NCI-H82 treated with DMSO at 0.1 percent for 48 hours (cell line): ENCODE results near the gene ADGRA1.
"Not testable (repeated sequence)": the region's sequence is repeated elsewhere in the genome, so short reads cannot be mapped to it uniquely, and the experiment has no call there.

Experiments used
- DNase-seq: peaks from one replicate; lab custom pipeline; 2025; ENCODE audit not compliant: unreplicated experiment; lab: John Stamatoyannopoulos, UW

The ADGRA1 gene

DNA sequence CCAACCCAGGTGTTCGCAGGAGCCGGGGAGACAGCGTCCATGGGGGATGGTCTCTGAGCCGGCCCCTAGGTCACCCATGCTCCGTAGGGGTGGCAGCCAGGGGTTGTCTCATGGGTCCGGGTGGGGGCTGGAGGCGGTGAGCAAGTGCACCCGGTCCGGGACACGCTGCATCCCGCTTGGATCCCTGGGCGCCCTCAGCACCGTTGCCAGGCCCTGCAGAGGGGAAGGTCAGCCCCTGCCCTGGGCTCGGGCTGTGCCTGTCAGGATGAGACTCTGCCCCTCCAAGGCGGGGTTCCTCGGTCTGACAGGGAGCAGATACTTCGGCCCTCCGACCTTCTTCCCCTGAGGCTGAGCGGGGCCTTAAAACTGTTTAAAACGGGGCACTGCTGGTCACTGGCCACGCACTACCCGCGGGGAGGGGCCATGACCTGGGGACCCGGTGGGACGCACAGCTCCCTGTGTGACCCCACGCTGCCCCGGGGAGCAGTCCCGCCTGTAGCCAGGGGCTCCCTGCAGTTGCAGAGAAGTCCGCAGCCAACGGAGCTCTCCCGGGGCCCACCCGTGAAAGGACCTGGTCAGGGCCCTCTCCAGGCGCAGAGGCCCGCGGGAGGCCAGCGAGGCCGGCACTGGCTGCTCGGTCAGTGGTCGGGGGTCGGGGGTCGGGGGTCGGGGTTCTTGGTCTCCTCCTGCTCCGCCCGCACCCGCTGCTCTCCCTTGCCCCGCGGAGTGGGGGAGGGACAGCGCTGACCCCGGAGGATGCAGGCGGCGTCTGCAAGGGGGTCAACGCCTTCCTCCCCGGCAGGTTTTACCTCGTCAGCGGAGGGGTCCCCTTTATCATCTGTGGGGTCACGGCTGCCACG is 38.9 kb downstream of the ADGRA1 start:
- no peak for DNase-seq

DNA sequence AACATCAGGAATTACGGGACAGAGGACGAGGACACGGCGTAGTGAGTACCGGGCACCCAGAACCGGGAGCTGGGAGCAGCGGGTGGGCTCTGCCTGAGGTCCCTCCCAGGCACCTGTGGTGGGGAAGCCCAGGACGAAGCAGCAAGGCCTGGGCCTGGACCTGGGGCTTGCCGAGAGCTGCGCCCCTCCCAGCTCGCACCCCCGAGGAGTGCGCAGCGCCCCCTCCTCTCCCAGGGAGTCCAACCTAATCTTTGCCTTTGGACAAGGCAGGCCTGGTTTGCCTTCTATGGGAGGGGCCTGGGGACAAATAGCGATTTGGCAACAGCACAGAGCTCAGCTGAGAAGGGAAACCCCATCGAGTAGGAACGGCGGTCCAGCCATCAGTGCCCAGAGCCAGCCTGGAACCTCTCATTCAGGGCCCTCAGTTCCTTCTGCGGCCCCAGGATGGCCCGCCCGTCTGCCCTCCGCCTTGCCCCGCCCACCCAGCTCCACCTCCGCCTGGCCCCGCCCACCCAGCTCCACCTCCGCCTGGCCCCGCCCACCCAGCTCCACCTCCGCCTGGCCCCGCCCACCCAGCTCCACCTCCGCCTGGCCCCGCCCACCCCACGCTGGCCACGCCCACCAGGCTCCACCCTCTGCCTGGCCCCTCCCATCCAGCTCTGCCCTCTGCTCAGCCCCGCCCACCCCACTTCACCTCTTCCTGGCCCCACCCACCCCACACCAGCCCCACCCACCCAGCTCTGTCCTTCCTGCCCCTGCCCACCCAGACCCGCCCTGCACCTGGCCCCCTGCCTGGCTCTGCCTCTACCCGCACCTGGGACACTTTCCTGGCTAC is 39.8 kb downstream of the ADGRA1 start:
- DNase-seq = no peak

DNA sequence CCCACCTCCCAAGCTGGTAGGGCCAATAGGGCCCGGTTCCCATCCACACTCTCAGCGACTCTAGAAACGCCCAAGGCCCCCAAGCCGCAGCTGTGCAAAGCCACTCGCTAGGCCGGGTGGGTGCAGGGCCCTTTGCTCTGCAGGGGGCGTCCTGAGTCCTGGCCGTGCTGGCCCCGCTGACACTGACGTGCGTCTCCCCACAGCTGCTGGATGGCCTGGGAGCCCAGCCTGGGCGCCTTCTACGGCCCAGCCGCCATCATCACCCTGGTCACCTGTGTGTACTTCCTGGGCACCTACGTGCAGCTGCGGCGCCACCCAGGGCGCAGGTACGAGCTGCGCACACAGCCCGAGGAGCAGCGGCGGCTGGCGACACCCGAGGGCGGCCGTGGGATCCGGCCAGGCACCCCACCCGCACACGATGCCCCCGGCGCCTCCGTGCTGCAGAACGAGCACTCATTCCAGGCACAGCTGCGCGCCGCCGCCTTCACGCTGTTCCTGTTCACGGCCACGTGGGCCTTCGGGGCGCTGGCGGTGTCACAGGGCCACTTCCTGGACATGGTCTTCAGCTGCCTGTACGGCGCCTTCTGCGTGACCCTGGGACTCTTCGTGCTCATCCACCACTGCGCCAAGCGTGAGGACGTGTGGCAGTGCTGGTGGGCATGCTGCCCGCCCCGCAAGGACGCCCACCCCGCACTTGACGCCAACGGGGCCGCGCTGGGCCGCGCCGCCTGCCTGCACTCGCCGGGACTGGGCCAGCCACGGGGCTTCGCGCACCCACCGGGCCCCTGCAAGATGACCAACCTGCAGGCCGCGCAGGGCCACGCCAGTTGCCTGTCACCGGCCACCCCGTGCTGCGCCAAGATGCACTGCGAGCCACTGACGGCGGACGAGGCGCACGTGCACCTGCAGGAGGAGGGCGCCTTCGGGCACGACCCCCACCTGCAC is 40.7 kb downstream of the ADGRA1 start:
- DNase-seq = no peak

DNA sequence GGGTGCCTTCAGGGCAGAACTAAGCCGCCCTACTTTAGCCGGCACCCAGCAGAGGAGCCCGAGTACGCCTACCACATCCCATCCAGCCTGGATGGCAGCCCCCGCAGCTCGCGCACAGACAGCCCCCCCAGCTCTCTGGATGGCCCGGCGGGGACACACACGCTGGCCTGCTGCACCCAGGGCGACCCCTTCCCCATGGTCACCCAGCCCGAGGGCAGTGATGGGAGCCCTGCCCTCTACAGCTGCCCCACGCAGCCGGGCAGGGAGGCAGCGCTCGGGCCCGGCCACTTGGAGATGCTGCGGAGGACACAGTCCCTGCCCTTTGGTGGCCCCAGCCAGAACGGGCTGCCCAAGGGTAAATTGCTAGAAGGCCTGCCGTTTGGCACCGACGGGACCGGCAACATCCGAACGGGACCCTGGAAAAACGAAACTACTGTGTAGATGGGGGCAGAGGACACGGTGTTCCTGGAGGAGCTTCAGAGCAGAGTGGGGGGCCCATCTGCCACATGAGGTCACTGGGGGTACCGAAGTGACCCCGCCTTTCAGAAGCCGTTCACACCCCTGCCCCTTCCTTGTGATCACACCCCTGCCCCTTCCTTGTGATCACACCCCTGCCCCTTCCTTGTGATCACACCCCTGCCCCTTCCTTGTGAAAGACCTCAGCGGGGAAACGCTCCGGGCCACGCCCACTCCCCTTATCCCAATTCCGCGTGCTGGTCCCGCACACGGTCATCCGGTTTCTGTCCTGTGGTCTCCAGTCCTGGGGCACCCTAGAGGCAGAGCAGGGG is 41.5 kb downstream of the ADGRA1 start:
- no peak for DNase-seq

DNA sequence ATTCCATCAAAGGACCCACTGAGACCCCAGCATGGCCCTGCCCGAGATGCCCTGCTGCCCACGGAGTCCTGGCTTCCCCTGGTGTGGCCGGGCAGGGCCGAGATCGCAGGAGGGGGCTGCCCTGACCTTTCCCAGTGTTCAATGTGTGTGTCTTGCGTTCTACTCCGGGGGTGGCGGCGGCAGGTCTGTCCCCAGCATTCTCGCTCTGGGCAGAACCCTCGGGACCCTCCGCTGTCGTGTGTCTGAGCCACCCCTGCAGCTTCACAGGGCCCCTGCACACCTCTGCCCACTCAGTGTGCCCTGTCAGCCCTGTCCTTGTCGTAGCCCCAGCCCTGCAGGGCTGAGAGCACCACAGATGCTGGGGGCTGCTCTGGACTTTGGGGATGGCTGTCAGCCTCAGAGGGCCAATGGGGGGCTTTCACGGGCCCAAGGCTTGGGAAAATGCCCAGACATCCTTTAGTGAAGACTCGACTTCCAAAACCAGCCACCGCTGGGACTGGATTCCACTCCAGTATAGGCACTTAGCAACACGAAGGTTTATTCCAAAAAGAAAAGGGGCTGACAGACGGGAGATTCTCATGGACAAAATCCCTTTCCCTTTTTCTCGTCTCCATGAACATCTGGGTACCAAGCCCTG is 42.3 kb downstream of the ADGRA1 start:
- no peak for DNase-seq

DNA sequence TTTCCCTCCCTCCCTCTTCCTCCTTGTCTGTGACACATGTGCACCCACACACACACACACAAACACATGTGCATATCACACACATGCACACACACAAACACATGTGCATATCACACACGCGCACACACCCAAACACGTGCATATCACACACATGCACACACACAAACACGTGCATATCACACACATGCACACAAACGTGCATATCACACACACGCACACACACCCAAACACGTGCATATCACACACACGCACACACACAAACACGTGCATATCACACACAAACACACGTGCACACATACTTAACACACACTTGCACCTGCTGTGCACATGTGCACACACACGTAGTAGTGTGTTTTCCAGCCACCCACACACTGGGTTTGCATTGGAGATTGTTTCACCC is 42.9 kb downstream of the ADGRA1 start:
- no peak for DNase-seq

DNA sequence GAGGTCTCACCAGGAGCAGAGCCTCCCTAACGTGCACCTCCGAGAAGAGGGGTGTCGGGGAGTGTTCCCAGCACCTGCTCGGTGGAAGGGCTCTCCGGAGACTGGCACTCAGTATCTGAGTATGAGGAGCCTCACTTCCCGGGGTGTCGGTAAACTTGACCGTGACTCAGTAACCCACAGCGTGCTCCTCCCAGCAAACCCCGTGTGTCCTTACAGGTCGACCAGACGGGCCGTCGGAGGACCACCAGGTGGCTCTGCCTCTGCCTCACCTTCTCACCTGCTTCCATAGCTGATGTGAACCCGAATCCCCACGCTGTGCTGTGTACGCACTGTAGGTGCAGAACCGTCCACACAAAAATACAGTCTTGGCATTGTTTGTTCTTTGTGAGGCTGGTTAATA is 43.3 kb downstream of the ADGRA1 start:
- no peak for DNase-seq

DNA sequence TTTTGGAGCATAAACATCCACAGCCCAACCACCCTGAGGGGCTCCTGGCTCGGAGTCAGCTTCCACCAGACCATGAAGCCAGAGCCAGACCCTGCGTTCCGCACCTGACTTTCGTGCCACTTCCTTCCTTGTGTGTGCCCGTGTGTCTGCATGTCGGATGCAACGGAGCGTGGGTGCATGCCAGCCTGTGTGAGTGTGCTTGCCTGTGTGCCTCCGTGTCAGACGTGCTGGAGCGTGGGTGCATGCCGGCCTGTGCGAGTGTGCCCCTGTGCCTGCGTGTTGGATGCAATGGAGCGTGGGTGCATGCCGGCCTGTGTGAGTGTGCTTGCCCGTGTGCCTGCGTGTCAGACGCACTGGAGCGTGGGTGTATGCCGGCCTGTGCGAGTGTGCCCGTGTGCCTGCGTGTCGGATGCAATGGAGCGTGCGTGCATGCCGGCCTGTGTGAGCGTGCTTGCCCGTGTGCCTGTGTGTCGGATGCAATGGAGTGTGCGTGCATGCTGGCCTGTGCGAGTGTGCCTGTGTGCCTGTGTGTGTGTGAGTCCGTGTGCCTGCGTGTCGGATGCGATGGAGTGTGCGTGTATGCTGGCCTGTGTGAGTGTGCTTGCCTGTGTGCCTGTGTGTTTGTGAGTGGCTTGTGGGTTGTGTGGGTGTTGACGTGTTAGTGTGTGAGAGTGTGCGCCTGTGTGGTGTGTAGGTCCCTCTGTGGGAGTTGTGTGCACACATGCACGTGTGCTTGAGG is 44.2 kb downstream of the ADGRA1 start:
- DNase-seq = no peak

DNA sequence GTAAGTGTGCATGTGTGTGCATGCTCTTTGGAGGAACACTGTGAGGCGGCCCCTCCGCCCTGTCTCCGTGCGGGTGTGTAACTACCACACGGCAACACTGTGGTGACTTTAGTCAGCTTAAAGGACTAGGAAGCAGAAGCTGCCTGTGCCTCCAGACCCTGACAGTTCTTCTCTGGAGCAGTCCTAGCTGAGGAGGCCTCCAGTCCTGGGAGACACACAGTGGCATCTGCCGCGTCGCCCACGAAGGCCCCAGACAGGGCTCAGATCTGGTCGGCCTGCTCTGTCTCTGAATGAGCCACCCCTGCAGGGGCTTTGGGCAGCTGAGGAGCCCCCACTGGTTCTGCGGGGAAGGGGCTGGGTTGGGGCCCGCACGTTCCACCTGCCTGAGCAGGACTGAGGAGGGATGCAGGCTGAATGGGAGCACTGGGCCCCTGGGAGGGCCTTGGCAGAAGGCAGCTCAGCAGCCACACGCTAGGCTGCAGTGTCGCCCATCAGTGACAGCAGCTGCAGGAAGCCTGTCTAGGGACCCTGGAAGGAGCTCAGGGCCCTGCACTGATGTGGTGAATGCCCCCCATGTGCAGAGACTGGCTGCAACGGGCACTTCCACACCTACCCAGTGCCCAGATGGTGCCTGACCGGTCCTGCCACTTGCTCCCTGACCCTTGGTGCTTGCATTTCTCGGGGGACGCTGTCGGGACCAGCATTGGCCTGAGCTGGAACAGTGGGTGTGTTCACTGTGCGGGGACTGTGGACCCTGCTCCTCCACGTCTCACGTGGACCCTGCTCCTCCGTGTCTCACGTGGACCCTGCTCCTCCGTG is 45.0 kb downstream of the ADGRA1 start:
- no peak for DNase-seq

DNA sequence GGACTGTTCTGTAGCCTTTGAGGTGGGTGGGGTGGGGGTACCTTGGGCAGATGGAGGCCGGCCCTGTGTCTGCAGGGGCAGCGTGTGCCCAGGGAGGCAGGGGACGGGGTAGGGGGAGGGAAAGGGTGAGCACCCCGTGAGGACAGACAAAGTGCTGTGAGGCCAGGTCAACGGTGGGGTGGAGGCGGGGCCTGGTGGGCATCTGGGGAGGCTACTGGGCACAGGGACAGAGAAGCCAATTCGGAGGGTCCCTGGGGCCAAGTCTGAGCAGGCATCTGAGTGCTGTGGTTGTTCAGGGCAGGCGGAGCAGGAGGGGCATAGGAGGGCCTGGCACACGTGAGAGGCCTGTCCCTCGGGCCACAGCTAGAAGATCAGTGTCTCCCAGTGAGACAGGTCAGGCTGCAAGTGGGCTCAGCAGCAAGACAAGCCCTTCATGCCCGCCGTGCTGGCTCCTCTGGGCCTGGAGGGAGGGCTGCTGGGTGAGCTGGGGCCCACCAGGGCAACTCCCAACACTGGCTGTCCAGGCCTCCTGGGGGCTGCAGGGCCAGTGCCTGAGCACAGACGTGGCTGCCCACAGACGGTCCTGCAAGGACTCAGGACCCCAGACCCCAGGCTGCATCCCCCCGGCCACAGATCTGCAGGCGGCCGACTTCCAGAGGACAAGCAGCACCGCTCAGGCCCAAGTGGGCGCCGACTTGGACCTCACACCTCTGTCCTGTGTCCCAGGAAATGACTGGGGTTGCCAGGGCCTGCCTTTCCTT is 45.9 kb downstream of the ADGRA1 start:
- DNase-seq = no peak

DNA sequence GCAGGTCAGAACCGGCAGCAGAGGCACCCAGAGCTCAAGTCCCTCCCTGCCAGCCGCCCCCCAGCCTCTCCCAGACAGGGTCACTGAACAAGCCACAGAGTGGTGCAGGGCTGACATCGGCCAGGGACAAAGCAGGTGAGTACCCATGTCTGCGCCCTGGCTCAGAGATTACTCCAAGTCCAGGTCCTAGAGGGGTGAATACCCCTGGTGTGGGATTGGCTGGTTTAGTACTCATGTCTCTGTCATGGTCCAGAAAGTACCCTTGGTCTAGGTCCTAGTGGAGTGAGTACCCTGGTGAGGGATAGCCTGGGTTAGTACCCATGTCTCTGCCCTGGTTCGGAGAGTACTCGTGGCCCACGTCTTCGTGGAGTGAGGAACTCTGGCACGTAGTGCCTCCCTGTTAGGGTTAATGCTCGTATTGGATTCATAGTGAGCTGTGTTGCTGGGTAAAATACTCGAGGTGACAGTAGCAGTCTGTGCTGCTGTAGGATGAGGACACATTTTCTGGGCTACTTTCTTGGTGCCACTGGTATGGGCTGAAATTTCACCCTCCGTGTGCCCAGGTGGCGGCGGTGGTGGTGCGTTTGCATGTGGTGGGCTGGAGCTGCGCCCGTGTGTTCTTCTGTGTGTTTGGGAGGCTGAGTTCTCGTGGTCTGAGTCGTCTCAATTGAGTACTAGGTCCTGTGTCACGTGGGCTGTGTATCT is 46.8 kb downstream of the ADGRA1 start:
- no peak for DNase-seq

DNA sequence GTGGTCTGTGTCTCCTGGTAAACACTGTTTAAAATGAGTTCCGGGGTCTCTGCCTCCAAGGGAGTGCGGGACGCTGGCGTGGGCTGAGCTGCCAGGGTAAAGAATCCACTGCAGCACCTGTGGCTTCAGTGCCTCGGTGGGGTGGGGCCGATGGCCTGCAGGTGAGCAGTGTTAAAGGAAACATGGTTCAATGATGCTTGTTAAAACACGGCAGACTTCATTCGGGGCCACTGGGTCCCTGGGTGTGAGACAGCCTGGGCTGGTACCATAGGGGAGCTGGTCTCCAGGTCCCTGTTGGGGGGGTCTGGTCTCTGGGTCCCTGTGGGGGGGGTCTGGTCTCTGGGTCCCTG is 47.4 kb downstream of the ADGRA1 start:
- DNase-seq = no peak

DNA sequence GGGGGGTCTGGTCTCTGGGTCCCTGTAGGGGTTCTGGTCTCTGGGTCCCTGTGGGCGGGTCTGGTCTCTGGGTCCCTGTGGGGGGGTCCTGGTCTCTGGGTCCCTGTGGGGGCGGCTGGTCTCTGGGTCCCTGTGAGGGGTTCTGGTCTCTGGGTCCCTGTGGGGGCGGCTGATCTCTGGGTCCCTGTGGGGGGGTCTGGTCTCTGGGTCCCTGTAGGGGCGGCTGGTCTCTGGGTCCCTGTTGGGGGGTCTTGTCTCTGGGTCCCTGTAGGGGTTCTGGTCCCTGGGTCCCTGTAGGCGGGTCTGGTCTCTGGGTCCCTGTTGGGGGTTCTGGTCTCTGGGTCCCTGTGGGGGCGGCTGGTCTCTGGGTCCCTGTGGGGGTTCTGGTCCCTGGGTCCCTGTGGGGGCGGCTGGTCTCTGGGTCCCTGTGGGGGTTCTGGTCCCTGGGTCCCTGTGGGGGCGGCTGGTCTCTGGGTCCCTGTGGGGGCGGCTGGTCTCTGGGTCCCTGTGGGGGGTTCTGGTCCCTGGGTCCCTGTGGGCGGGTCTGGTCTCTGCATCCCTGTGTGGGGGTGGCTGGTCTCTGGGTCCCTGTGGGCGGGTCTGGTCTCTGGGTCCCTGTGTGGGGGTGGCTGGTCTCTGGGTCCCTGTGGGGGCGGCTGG is 49.9 kb downstream of the ADGRA1 start:
- DNase-seq = not testable (repeated sequence)

DNA sequence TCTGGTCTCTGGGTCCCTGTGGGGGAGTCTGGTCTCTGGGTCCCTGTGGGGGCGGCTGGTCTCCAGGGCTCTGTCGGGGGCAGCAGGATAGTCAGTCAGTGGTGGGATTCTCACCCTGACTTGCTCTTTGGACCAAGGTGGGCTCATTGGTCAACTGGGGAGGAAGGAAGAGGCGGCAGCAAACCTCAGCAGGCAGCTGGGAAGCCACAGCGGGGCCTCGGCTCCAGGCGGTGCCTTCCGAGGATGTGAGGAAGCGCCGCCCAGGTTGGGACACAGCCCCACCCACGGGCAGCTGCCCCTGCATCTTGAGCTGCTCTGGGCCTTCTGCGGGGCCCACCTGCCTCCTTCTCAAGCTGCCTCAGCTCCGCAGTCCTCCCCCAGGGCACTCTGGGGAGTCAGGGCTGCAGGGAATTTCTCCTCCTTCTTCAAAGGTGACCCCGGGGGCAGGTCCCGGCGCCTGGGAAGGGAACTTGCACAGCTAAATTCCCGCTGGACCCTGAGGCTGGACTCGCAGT is 51.9 kb downstream of the ADGRA1 start:
- no peak for DNase-seq

DNA sequence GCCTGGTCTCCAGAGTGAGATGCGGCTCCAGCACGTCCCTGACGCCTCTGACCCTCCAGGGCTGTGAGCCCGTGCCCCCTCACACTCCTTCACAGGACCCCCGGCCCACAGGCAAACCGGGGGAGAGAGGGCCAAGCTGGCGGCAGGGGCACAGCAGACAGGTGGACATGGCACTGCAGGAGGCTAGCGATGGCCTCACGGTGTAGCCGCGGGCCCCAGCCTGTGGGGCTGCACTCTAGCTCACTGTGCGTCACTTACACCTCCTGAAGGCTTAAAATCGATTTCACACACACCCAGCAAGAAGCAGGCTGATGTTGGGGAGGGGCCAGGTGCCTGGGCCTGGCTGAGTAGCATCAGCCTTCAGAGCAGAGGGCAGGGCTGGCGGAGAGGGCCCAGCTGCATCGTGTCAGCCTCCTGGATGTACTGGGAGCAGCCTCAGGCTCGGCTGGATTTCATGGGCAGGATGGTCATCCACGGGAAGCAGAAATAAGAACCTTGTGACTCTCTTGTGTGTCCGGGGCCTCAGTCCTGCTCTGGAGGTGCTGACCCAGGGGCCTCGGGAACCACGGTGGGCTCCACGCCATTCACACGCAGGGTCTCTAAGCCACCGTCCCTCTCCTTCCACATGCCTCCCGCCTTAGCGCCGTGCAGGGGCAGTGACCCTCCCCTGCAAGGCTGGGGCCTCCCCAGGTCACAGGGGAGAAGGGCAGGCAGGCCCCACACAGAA is 52.9 kb downstream of the ADGRA1 start:
- DNase-seq = no peak
